Activated CD4-positive, alpha-beta T cell treated with anti-CD3 and anti-CD28 coated beads, Interleukin-2, amount 50 U/mL, for 16 hours (primary cell): ENCODE results near the gene ARSG.

Experiments
- DNase-seq: peaks from one replicate; pipeline ENCODE4 v3.0.0-alpha.2; 2020

The ARSG gene

DNA sequence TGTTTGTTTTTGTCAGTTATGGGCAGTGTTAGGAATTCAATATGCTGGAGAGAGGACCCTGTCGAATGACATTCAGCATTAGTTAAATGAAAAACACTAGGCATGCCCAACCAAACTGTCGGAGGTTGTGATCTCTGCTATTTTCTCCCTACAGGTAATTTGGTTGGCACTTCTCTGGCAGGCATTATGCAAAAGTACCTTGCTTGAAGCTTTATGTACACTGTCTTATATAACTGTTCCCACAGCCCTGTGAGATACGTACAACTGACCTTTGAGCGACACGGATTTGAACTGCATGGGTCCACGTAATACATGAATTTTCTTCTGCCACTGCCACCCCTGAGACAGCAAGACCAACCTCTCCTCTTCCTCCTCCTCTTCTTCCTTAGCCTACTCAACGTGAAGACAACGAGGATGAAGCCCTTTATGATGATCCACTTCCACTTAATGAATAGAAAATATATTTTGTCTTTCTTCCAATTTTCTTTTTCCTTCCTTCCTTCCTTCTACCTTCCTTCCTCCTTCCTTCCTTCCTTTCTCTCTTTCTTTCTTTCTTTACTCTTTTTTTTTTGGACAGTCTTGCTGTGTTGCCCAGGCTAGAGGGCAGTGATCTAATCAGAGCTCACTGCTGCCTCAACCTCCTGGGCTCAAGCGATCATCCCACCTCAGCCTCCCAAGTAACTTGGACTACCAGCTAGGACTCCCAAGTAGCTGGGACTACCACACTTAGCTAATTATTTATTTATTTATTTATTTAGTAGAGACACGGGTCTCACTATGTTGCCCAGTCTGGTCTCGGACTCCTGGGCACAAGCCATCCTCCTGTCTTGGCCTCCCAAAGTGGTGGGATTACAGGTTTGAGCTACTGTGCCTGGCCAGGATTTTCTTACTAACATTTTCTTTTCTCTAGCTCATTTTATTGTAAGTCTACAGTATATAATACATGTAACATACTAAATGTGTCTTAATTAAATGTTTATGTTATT is 88.7 kb downstream of the ARSG start:
- DNase-seq = no peak

DNA sequence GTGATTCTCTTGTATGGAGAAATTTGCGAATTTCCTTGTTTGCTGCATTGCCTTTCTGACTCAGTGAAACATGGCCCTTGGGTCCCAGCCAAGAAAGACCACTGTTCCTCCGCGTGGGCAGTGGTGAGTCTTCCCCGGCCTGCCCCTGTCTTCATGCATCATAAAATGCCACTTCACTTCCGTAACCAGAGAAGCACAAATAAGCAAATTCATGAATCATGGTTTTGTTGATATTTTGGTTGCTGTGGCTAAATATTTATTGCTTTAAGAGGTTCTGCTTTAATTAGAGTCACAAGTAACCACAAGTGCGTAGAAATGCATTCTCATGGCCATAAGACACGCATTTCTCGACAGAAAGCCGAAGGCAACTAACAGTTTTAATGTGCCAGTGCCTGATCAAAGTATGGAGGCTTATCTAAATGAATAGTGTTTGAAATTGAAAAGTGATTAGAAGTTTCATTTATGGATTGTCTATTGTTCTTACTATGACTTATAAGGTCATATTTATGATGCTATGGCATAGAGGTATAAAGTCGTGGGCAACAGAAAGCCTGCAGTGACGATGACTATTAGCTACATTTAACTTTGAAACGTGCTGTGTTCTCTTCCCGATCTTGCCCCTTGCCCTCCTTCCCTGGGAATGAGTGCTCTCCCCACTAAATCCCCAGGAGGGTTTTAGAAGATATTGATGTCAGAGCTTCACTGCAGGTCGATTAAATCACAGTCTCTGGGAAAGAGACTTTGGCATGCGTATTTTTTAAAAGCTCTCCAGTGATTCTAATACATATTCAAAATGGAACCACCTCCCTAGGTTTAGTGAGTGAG is 90.0 kb downstream of the ARSG start:
- DNase-seq = peak; percentile 12

DNA sequence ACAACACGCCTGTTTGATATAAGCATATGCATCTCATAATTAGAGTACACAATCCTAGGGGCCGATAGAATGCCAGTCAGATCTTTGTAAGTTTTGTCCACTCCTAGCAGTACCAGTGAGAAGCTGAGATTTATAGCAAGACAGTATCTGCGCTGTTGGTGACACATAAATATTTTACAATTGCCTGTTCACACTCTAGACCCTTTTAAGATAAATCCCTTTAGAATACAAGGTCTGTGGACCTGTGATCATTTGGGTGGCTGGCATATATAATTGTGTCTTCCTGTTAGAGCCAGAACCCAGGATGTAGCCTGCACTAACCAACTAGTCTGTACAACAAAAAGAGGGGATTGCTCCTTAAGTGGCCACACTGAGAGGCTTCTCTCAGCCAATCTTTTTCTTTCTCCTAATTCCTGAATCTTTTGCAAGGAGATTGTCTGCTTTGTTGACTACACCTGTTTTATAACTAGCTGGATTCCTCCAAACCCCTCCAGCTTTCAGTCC is 91.3 kb downstream of the ARSG start:
- no peak for DNase-seq

GRCh38 chr17:68383120-68383442 is 91.8 kb downstream of the ARSG start:
- DNase-seq = no peak

GRCh38 chr17:68383443-68384321 is 92.4 kb downstream of the ARSG start:
- peak; percentile 26 for DNase-seq

GRCh38 chr17:68384471-68384870 is 93.2 kb downstream of the ARSG start:
- no peak for DNase-seq

- DNase-seq = no peak
Measured at GRCh38 chr17:68384941-68385340, 93.6 kb downstream of the ARSG start.

GRCh38 chr17:68385490-68386215 is 94.4 kb downstream of the ARSG start:
- no peak for DNase-seq

GRCh38 chr17:68387435-68388218 is 96.3 kb downstream of the ARSG start:
- no peak for DNase-seq

GRCh38 chr17:68389041-68389440 is 97.7 kb downstream of the ARSG start:
- no peak for DNase-seq

GRCh38 chr17:68390888-68391545 is 99.7 kb downstream of the ARSG start:
- DNase-seq = no peak

DNA sequence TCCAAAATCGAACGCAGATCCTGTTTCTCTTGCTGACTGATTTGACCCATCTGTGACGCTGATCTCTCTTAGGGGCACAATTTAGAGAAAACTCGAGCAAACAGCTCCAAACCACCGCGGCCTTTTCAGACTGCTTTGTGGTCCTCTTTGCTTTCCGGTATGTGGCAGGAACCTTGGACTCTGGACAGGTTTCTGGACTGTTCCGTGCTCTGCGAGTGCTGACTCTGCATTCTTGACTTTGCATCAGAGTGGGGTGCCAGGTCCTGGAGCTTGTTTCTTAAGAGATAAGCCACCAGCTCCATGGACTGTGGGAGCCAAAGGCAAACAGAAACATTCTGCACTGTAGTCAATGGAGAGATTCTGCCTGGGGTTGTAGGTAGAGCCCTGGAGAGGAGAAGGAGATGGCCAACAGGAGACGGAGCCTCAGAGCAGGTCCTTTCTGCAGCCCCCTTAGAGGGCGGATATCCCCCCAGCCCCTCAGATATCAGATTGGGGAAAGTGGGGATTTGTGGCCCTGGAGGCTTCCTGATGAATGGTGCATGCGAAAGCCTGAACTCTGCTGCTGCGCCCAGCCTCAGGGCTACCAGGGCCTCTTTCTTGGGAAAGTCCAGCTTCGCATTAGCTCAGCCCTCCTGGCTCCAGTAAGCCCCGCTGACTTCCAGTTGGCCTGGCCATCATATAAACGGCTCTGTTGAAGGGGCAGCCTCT is 100.4 kb downstream of the ARSG start:
- DNase-seq = no peak

DNA sequence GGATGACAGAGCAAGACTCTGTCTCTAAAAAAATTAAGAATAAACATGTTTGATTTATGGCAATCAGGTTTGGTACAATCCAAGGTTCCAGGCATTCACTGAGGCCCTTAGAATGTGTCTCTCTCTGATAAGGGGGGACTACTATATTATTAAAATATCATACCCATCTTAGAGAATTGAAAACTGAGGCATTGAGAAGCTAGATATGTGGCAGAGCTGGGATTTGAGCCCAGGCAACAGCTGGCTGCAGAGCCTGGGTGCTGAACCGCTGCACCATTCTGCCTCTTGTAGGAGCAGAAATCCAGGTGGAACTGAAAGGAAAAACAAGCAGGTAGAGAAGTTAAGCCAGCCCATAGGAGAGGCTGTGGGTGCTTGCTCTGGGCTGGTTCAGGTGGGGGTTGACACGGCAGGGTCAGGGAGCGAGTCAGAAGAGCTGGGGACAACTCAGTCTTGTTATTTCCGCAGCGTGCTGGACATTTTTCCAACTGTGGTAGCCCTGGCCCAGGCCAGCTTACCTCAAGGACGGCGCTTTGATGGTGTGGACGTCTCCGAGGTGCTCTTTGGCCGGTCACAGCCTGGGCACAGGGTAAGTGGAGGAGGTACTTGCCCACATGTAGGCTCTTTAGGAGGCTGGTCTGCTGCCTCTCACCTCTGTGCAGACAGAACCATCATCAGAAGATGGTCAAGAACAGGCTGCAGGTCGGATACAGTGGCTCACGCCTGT is 103.5 kb downstream of the ARSG start:
- no peak for DNase-seq

DNA sequence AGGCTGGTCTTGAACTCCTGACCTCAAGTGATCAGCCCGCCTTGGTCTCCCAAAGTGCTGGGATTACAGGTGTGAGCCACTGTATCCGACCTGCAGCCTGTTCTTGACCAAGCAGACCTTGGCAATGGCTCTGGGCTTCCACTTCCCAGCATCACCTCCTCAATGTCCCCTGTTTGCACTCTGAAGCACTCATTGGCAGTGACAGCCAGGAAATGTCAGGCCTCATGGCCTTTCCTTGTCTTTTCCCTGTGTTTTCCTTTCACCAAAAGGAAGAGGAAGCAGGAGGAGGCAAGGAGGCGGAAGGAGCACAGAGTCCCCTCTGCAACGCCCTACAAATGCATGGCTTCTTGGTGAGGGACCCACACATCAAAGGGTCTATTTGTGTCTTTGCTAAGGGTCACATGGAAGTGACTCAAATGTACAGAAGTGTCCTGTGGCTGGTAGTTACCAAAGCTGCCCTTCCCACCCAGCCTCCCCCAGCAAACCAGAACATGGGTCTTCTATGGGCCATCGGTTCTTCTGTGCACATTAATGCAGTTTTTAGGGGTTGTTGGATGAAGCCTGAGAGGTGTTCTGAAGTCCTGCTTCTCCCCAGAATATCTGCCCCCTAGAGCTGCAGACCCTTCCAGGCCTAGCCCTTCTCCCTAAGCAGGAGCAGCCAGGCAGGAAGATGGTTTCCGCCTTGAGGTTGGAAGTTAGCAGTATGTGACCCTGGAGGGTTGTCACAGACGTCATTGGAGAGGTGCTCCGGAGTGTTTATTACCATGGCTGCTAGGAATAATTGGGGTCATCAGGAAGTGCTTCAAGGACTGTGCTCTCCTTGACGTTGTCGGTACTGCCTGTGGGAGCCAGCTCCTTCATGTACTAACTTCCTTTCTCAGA is 105.2 kb downstream of the ARSG start:
- no peak for DNase-seq

DNA sequence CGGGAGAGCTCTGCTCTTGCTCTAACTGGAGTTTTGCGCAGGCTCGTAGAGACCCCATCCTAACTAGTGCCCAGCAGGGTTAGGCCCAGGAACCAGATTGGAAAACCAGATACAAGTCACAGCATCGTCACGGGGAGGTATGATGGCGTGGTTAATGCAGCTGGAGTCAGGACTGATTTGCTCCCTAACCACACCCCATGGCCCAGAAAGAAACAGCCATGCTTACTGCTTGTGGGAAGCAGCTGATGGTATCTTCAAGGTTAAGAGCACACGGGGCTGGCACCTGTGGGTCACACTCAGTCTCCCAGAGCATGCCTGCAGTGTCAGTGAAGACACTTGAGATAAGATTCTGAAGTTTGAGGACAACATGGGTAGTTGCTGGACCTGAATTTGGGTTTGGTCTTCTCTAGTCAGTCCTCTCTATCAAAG is 105.8 kb downstream of the ARSG start:
- DNase-seq = no peak

DNA sequence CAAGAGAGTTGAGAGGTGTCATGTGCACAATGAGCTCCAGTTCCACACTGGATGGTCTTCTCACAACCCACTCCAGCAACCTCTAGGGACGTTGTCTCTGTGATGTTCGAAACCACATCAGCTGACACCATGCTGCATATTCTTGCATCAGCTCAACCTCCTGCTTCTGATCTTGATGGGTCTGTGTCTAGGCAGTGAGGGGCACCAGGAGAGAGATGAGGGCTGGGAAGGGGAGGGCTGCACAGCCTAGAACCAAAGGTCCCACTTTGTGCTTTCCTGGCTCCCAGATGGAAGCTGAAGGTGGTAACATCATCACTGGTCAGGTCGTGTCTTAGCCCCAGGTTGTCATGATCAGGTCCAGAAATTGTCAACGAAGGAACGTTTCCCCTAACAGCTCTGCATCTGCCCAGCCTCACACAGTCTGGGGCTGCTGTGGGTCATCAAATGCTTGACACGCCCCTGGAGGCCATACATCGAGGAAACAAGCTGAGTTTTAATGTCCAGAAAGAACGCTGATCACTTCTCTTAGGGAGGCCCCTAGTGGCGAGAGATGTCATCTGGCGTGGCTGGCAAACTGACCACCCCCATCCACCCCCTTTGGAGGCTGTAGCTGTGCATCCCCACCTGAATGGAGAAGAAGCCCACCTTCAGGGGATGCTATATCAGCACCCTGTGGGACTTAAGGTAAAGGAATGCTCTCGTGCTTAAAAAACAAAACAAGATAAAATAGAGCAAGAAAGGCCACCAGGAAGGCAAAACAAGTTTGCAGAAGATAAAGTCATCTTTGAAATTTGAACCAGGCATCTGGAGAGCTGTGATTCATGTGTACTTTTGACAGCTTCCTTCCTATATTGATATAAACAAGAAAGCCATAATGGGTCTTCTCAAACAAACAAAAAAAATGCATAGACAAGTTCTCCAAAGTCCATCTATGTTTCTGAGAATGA is 107.7 kb downstream of the ARSG start:
- peak; percentile 63 for DNase-seq
